Measurements from ENCODE around the gene WIPI1. TPM values are rescaled to one million over a fixed set of nuclear protein-coding genes. Genes with fewer than 3 reads are reported as not detected.
"Not testable (repeated sequence)": the region's sequence is repeated elsewhere in the genome, so short reads cannot be mapped to it uniquely, and the experiment has no call there.

WIPI1 gene
- polyA plus RNA-seq, 3 donors: 23.5 to 24.1 (median 23.5) TPM

DNA sequence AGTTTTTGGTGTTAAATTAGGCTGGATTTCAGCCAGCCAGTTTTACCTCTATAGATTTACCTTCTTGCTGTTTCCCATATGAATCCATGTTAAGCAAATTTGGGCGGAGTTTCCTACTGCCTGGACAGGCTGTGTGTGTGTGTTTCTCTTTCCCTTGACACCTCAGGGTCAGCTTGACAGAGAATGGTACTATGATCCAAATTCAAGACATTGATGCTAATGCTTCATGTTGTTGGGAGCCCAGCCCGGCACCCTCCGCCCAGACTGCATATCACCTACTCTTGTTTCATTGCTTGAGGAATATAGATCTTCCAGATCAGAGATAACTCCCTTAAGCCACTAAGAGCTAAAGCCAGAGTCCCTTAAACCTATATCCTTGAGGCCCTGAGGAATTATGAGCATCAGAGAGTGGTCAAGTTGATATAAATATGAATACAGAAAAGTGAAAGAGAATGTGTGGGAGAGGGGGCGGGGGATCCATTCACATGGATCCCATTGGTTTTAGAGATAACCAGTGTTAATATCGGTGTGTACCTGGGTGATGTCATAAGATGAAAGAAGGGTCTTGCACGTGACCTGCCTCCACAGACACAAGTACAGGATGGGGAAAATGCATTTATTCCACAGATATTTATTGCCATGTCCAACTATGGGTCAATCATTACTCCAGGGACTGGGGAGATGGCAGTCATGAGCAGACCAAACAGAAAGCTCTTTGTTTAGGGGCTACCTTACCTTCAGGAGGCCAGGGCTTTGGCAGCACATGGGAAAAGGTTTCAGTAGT lies 69.7 kb downstream of the WIPI1 start:
- DNase-seq (ENCODE audit: low read depth in 3 of 3, low spot score in 2 of 3): no peak

DNA sequence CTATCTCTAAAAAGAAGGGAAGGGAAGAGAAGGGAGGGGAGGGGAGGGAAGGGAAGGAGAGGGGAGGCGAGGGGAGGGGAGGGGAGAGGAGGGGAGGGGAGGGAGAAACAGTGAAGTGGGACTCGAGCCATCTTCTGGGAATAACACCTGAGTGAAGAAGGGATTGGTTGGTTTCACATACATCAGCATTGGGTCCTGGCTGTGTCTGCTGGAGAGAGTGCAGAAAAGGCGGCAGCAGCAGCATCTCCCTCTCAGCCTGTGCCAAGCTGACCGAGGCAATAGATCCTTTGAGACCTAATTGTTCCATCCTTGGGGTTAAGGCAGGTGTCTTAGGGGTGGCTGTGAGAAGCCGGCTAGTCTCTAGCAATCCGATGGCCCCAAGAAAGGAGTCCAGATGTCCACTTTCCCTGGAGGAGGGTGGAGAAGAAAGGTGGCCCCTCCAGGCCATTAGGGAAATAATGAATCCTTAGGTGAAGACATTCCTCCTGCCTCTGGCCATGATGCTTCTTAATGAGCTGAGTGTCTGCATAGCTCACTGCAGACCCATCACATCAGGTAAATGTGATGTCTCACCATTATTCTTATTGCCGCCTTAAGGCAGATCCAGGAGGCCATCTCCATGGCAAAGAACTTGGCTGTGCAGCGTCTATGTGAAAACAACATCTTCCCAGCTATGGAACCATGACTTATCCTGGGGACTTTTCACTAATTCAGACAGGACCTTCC lies 71.6 kb downstream of the WIPI1 start:
- no peak for DNase-seq (ENCODE audit: low read depth in 3 of 3, low spot score in 2 of 3)

DNA sequence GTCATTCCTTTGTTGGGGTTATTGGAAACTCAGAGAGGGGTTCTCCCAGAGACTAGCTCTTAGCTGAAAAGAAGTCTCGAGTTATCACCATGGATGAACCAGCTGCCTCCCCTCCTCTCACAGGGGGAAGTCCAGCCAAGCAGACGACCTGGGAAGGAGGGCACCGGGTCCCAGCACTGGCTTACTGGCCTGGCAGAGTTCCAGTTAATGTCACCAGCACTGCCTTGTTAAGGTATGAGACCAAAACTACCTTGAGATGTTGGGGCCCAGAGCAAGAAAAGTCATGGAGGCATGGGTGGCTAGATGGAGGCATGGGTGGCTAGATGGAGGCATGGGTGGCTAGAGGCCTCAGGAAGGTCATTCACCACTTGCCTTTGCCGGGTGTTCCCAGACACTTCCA lies 72.4 kb downstream of the WIPI1 start:
- no peak for DNase-seq (ENCODE audit: low read depth in 3 of 3, low spot score in 2 of 3)

DNA sequence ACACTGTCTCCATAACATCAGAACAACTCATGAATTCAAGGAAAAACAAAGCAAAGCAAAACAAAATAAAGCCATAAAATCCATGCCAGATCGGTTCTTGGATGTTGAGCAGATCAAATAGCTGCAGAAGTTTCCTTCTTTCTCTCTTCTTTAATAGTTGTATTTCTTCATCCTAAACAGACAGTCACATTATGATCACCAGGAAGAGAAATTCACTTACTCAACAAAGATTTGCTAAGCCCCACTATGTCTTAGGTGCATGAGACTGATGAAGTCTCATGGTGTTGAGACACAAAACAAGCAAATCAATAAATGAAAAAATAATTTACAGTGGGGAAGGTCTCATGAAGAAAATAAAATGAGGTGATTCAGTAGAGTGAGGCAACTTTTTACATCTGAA lies 72.8 kb downstream of the WIPI1 start:
- DNase-seq (ENCODE audit: low read depth in 3 of 3, low spot score in 2 of 3): no peak

DNA sequence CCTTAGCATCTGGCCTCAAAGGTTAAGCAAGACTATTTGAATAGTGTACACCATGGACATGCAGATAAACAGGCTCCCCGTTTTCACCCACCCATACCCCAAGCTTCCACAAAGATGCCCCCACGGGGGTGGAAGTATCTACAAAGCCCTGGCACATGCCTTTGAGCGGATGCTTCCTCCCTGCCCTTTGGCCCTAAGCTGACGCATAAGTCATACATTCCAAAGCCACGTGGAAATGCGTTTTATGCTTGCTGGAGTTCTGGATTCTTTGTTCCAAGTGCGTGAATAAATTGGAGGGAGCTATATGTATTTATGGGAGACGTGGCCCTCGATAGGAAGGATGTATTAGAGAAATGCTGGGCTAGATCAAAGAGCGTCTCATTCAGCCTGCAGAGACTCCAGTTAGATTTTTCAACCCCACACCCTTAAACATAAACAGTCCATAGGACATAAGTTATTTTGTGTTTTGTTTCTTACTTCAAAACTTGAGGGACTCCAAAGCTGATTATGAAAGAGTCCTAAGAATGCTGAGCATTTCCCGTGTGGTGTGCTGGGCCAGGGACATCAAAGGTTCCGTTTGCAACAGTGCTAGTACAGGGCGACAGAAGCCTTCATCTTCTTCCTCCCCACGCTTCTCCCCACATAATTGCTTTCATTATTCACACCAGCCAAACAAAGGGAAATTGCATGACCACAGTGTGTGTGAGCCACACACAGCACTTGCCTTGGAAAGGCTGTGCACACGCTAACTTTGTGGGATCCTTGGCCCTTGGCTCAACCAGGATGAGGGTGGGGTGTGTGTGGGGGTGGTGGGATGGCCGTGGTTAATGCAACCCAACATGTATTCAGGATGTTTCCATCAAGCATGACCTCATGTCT lies 73.6 kb downstream of the WIPI1 start:
- no peak for DNase-seq (ENCODE audit: low read depth in 3 of 3, low spot score in 2 of 3)

DNA sequence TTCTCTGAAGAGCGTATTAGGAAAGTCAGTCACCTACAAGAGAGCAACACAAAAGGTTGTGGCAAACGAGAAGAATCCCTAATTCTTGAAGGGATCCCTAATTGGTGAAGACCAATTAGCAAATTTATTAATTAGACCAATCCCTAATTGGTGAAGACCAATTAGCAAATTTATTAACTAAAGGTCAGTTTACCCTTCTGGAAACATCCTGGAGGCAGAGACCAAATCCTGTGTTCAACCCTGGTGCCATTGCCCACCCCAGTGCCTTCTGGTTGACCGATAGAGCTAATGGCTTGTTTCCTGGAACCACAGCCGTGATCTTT lies 74.2 kb downstream of the WIPI1 start:
- DNase-seq (ENCODE audit: low read depth in 3 of 3, low spot score in 2 of 3): no peak

DNA sequence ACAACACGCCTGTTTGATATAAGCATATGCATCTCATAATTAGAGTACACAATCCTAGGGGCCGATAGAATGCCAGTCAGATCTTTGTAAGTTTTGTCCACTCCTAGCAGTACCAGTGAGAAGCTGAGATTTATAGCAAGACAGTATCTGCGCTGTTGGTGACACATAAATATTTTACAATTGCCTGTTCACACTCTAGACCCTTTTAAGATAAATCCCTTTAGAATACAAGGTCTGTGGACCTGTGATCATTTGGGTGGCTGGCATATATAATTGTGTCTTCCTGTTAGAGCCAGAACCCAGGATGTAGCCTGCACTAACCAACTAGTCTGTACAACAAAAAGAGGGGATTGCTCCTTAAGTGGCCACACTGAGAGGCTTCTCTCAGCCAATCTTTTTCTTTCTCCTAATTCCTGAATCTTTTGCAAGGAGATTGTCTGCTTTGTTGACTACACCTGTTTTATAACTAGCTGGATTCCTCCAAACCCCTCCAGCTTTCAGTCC lies 74.7 kb downstream of the WIPI1 start:
- DNase-seq (ENCODE audit: low read depth in 3 of 3, low spot score in 2 of 3): no peak

DNA sequence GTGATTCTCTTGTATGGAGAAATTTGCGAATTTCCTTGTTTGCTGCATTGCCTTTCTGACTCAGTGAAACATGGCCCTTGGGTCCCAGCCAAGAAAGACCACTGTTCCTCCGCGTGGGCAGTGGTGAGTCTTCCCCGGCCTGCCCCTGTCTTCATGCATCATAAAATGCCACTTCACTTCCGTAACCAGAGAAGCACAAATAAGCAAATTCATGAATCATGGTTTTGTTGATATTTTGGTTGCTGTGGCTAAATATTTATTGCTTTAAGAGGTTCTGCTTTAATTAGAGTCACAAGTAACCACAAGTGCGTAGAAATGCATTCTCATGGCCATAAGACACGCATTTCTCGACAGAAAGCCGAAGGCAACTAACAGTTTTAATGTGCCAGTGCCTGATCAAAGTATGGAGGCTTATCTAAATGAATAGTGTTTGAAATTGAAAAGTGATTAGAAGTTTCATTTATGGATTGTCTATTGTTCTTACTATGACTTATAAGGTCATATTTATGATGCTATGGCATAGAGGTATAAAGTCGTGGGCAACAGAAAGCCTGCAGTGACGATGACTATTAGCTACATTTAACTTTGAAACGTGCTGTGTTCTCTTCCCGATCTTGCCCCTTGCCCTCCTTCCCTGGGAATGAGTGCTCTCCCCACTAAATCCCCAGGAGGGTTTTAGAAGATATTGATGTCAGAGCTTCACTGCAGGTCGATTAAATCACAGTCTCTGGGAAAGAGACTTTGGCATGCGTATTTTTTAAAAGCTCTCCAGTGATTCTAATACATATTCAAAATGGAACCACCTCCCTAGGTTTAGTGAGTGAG lies 76.0 kb downstream of the WIPI1 start:
- DNase-seq (ENCODE audit: low read depth in 3 of 3, low spot score in 2 of 3): peak in 1 of 3 donors; percentile 69

DNA sequence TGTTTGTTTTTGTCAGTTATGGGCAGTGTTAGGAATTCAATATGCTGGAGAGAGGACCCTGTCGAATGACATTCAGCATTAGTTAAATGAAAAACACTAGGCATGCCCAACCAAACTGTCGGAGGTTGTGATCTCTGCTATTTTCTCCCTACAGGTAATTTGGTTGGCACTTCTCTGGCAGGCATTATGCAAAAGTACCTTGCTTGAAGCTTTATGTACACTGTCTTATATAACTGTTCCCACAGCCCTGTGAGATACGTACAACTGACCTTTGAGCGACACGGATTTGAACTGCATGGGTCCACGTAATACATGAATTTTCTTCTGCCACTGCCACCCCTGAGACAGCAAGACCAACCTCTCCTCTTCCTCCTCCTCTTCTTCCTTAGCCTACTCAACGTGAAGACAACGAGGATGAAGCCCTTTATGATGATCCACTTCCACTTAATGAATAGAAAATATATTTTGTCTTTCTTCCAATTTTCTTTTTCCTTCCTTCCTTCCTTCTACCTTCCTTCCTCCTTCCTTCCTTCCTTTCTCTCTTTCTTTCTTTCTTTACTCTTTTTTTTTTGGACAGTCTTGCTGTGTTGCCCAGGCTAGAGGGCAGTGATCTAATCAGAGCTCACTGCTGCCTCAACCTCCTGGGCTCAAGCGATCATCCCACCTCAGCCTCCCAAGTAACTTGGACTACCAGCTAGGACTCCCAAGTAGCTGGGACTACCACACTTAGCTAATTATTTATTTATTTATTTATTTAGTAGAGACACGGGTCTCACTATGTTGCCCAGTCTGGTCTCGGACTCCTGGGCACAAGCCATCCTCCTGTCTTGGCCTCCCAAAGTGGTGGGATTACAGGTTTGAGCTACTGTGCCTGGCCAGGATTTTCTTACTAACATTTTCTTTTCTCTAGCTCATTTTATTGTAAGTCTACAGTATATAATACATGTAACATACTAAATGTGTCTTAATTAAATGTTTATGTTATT lies 77.3 kb downstream of the WIPI1 start:
- no peak for DNase-seq (ENCODE audit: low read depth in 3 of 3, low spot score in 2 of 3)

DNA sequence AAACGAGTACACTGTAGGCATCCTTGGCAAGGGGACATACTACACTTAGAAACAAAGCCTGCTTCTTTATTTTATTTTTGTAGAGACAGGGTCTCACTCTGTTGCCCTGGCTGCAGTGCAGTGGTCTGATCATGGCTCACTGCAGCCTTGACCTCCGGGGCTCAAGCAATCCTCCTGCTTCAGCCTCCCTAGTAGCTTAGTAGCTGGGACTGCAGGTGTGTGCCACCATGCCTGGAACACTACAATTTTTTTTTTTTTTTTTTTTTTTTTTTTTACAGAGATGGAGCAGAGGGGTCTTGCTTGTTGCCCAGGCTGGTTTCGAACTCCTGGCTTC lies 78.2 kb downstream of the WIPI1 start:
- DNase-seq (ENCODE audit: low read depth in 3 of 3, low spot score in 2 of 3): no peak

DNA sequence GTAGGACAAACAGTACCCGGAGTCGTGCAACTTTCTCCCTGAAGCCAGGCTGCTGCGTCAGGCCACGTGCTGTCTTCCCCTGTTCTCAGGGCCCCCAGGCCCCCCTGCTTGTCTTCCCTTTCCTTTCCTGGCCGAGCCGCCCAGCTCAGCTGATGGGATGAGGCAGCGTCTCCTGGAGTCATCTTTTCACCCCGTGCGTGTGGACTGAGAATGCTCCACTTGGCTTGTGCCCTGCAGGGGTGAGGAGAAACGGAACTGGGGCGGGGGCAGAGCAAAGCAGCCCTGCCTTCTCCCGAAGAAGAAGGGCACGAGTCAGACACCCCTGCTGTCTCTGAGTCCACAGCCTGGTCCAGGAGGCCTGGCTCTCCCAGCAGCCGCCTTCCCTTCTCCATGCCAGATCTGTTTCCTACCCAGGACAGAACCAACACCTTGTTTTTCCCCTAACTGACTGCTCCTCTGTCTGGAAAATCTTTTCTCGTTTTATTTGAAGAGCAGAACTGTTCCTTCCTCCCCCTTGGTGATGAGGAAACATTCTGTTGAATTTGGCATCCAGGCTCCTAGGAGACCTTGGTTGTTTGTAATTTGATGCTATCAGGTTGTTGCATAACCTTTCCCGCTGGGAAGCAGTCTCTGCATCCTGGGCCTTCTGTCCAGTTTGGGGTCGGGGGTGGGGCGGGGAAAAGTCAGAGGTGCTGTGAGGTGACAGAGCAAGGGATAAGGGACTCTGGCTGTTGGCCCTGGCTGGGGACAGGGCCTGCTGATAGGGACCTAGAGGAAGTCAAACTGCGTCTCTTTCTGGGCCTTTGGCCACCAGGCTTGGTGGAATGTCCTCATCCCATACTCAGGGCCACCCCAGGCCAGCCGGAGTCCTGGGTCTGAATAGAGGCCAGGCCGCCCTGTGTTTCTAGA lies 78.8 kb downstream of the WIPI1 start:
- DNase-seq (ENCODE audit: low read depth in 3 of 3, low spot score in 2 of 3): no peak

DNA sequence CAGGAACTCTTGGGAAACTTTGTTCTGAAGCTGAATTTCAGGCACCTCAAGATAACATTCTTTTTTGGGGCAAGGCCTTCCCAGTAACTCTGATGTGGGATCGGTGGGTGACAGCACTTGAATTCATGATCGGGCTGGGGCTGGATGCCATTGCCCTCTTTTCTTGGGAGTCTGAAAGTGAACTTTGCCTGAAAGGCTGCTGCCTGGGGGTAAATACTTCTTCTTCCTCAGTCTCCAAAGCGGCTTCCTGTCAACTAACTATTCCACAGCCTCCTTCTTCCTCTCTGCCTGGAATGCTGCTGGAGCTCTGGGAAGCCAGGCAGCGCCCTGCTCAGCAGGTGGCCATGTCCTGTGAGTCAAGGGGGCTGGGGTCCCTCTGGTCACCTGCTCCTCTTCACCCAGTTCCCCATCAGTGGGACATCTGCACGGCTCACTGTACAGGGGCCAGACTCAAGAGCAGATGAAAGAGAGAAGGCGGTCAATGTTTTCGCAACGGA lies 79.5 kb downstream of the WIPI1 start:
- DNase-seq (ENCODE audit: low read depth in 3 of 3, low spot score in 2 of 3): no peak

DNA sequence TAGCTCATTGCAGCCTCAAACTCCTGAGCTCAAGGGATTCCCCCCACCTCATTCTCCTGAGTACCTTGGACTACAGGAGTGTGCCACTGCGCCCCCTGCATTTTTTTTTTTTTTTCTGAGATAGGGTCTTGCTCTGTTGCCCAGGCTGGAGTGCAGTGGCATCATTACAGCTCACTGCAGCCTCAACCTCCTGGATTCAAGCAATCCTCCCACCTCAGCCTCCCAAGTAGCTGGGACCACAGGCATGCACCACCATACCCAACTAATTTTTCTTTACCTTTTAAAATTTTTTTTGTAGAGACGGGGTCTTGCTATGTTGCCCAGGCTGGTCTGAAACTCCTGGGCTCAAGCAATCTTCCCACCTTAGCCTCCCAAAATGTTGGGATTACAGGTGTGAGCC lies 81.1 kb downstream of the WIPI1 start:
- DNase-seq (ENCODE audit: low read depth in 3 of 3, low spot score in 2 of 3): not testable (repeated sequence)

DNA sequence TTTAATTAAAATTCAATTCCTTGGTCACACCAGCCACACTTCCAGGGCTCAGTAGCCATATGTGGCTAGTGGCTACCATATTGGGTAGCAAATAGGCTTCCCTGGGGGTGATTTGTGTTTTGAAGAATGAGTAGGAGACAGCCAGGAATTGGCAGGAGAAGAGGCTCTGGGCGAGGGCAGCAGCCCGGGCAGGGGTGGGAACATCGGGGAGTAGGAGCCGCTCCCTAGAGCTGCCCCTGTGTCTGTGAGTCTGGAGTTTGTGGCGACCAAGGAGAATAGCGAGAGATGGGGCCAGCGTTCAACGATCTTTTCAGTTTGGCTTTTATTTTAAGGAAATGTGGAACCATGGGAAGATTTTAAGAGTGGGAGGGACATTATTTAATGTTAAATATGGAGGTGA lies 81.7 kb downstream of the WIPI1 start:
- no peak for DNase-seq (ENCODE audit: low read depth in 3 of 3, low spot score in 2 of 3)

Measured in right renal cortex interstitium (tissue), 3 donors.